Fibroblast of lung (primary cell): Measurements from ENCODE around the gene TMEM221. TPM values are rescaled to one million over a fixed set of nuclear protein-coding genes. Genes with fewer than 3 reads are reported as not detected.

Experiments used
- DNase-seq, 2 donors: peaks; one replicate each; pipeline versions ENCODE4 v3.0.0 to v3.0.0-alpha.2; 2010; ENCODE audit warnings: low read depth in 2 of 2
- H2AFZ ChIP-seq: 2 replicates; pipeline ENCODE4 v1.5.1; 2012; ENCODE audit warnings: low read length, control low read depth, inconsistent platforms
- H3K27ac ChIP-seq: 2 replicates; pipeline ENCODE4 v1.5.1; 2011; ENCODE audit warnings: low read length, control low read depth; ENCODE audit not compliant: insufficient read depth
- H3K27me3 ChIP-seq: 2 replicates; pipeline ENCODE4 v1.5.1; 2011; ENCODE audit warnings: mild to moderate bottlenecking, low read length; ENCODE audit not compliant: control insufficient read depth, insufficient read depth
- H3K36me3 ChIP-seq: 2 replicates; pipeline ENCODE4 v1.5.1; 2011; ENCODE audit warnings: low read length; ENCODE audit not compliant: control insufficient read depth, insufficient read depth
- H3K4me1 ChIP-seq: 2 replicates; pipeline ENCODE4 v1.5.1; 2011; ENCODE audit warnings: low read length; ENCODE audit not compliant: control insufficient read depth, insufficient read depth; ENCODE audit errors: extremely low read depth
- H3K4me2 ChIP-seq: 2 replicates; pipeline ENCODE4 v1.5.1; 2011; ENCODE audit warnings: low read length, control low read depth; ENCODE audit not compliant: insufficient read depth; ENCODE audit errors: extremely low read depth
- H3K4me3 ChIP-seq, 4 experiments: fragments of 200-600 bp in 1 of 4; sonication (generic) in 1 of 4; replicated peaks in 1 of 4; 2 replicates each; pipeline ENCODE4 v1.5.1; 2011 to 2016; ENCODE audit warnings: low read length in 4 of 4, low read depth in 3 of 4, mild to moderate bottlenecking in 3 of 4, control low read depth in 2 of 4, inconsistent platforms in 1 of 4, mixed read lengths in 1 of 4; ENCODE audit not compliant: insufficient read depth in 1 of 4; ENCODE audit errors: control extremely low read depth in 1 of 4
- H3K79me2 ChIP-seq: 2 replicates; pipeline ENCODE4 v1.5.1; 2012; ENCODE audit warnings: mild to moderate bottlenecking, low read length, inconsistent platforms; ENCODE audit not compliant: control insufficient read depth, insufficient read depth
- H3K9ac ChIP-seq: 2 replicates; pipeline ENCODE4 v1.5.1; 2011; ENCODE audit warnings: mild to moderate bottlenecking, low read length, control low read depth; ENCODE audit not compliant: insufficient read depth
- H3K9me3 ChIP-seq: 2 replicates; pipeline ENCODE4 v1.5.1; 2012; ENCODE audit warnings: low read depth, low read length; ENCODE audit not compliant: control insufficient read depth, insufficient read depth
- H4K20me1 ChIP-seq: 2 replicates; pipeline ENCODE4 v1.5.1; 2011; ENCODE audit warnings: low read length; ENCODE audit not compliant: control insufficient read depth, insufficient read depth; ENCODE audit errors: extremely low read depth
- EZH2 ChIP-seq: IDR thresholded peaks from 2 replicates; pipeline ENCODE4 v1.5.1; 2012; ENCODE audit warnings: low read length, control low read depth, mild to moderate bottlenecking; ENCODE audit errors: missing control alignments
- polyA plus RNA-seq, 2 donors: library from polyadenylated mRNA; depleted of rRNA in 1 of 2; stranded (reverse) in 1 of 2; unstranded in 1 of 2; fragments of >200 nt; gene quantifications; 2 replicates each; pipeline ENCODE4 v1.2.1, GENCODE V29; 2011 to 2012; ENCODE audit warnings: missing spikeins in 1 of 2
- total RNA-seq: library from RNA; depleted of rRNA; stranded (reverse); fragments of >200 nt; gene quantifications from 2 replicates; pipeline ENCODE4 v1.2.1, GENCODE V29; 2014
- TF ChIP-seq, protein P1 (sequence below), 2 donors: IDR thresholded peaks in 1 of 2; conservative IDR thresholded peaks in 1 of 2; 1 replicate in 1 of 2; 2 replicates in 1 of 2; pipeline ENCODE4 v1.5.1; 2011 to 2012; ENCODE audit warnings: low read length in 2 of 2, control low read depth in 1 of 2, inconsistent platforms in 1 of 2, low read depth in 1 of 2, mild to moderate bottlenecking in 1 of 2

Gene TMEM221
- total and polyA plus RNA-seq, 2 donors (not counting 1 experiment from before 2014, with no cell fraction given), result 0.17 TPM; not detected in 1

- Histone ChIP-seq H3K27me3 (no peaks in the 10 kb centered on the region), H3K4me1 (peaks cover 8% of the 10 kb centered on the region), H3K4me2 (no peak overlapping the region), H3K9me3 (no peaks in the 10 kb centered on the region), H4K20me1 (no peaks in the 10 kb centered on the region), H3K79me2 (no peaks in the 10 kb centered on the region), H3K36me3 (peaks cover 8% of the 10 kb centered on the region), H2AFZ (no peak overlapping the region), H3K9ac (no peak overlapping the region), H3K27ac (no peak overlapping the region), H3K4me3 (no peak overlapping the region)
- no peak for DNase-seq
- TF ChIP-seq, protein P1, sequence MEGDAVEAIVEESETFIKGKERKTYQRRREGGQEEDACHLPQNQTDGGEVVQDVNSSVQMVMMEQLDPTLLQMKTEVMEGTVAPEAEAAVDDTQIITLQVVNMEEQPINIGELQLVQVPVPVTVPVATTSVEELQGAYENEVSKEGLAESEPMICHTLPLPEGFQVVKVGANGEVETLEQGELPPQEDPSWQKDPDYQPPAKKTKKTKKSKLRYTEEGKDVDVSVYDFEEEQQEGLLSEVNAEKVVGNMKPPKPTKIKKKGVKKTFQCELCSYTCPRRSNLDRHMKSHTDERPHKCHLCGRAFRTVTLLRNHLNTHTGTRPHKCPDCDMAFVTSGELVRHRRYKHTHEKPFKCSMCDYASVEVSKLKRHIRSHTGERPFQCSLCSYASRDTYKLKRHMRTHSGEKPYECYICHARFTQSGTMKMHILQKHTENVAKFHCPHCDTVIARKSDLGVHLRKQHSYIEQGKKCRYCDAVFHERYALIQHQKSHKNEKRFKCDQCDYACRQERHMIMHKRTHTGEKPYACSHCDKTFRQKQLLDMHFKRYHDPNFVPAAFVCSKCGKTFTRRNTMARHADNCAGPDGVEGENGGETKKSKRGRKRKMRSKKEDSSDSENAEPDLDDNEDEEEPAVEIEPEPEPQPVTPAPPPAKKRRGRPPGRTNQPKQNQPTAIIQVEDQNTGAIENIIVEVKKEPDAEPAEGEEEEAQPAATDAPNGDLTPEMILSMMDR (conservative IDR thresholded peaks at IDR 0.05 in 1 of 2, IDR thresholded peaks at IDR 0.05 in 1 of 2; ENCODE audit: low read depth in 1 of 2, low read length in 2 of 2), result no peak
- TF ChIP-seq EZH2, result no peak
Measured at GRCh38 chr19:17495639-17496296, 47.3 kb upstream of the TMEM221 start.

GRCh38 chr19:17491287-17491686 is 42.8 kb upstream of the TMEM221 start:
- no peaks in the 10 kb centered on the region for H4K20me1 ChIP-seq

GRCh38 chr19:17490411-17490810 is 41.9 kb upstream of the TMEM221 start:
- no peaks in the 10 kb centered on the region for H3K36me3 ChIP-seq
- DNase-seq, result no peak
- H3K9me3 ChIP-seq, result no peaks in the 10 kb centered on the region
- H2AFZ ChIP-seq, result no peak overlapping the region
- H3K27ac ChIP-seq, result no peak overlapping the region
- H3K79me2 ChIP-seq, result no peaks in the 10 kb centered on the region
- TF ChIP-seq, protein P1 (conservative IDR thresholded peaks at IDR 0.05 in 1 of 2, IDR thresholded peaks at IDR 0.05 in 1 of 2; ENCODE audit: low read depth in 1 of 2, low read length in 2 of 2), result no peak
- TF ChIP-seq EZH2, result no peak
- H3K9ac ChIP-seq, result no peak overlapping the region
- H4K20me1 ChIP-seq, result no peaks in the 10 kb centered on the region
- no peaks in the 10 kb centered on the region for H3K4me1 ChIP-seq
- H3K4me3 ChIP-seq, result no peak overlapping the region
- H3K27me3 ChIP-seq, result no peaks in the 10 kb centered on the region
- no peak overlapping the region for H3K4me2 ChIP-seq

More at GRCh38 chr19:17491287-17491686, 42.8 kb upstream of the TMEM221 start:
- H3K4me3 ChIP-seq, result no peak overlapping the region
- no peak overlapping the region for H2AFZ ChIP-seq
- no peak overlapping the region for H3K4me2 ChIP-seq
- H3K9ac ChIP-seq, result no peak overlapping the region
- H3K27me3 ChIP-seq, result no peaks in the 10 kb centered on the region
- no peaks in the 10 kb centered on the region for H3K9me3 ChIP-seq
- no peaks in the 10 kb centered on the region for H3K4me1 ChIP-seq
- H3K36me3 ChIP-seq, result no peaks in the 10 kb centered on the region
- TF ChIP-seq, protein P1 (conservative IDR thresholded peaks at IDR 0.05 in 1 of 2, IDR thresholded peaks at IDR 0.05 in 1 of 2; ENCODE audit: low read depth in 1 of 2, low read length in 2 of 2), result no peak
- TF ChIP-seq EZH2, result no peak
- DNase-seq, result no peak
- H3K79me2 ChIP-seq, result no peaks in the 10 kb centered on the region
- no peak overlapping the region for H3K27ac ChIP-seq
